HepG2 (cell line): Measurements from ENCODE around the gene MOAP1. TPM values are rescaled to one million over a fixed set of nuclear protein-coding genes. Genes with fewer than 3 reads are reported as not detected.

ENCODE experiments used
- ASH2L ChIP-seq: fragments of 300-600, 200-600 bp; sonication (generic); IDR thresholded peaks from 2 replicates; pipeline ENCODE4 v1.7.0; 2017; ENCODE audit warnings: low read depth, mild to moderate bottlenecking, moderate library complexity, mixed read lengths, low read length; ENCODE audit not compliant: insufficient read length
- CAMTA2 ChIP-seq: sonication (generic); formaldehyde crosslinking; IDR thresholded peaks from 2 replicates; pipeline ENCODE4 v1.4.0; 2020; ENCODE audit warnings: mild to moderate bottlenecking, missing genetic modification reagents, borderline replicate concordance
- DNMT3B ChIP-seq: conservative IDR thresholded peaks from 2 replicates; pipeline ENCODE4 v1.6.1; 2016; ENCODE audit warnings: missing biosample characterization, control low read depth
- ELF3 ChIP-seq: IDR thresholded peaks from 2 replicates; pipeline ENCODE4 v1.6.1; 2016; ENCODE audit warnings: missing genetic modification reagents, missing compliant biosample characterization
- GZF1 ChIP-seq: sonication (generic); formaldehyde crosslinking; IDR thresholded peaks from 2 replicates; pipeline ENCODE4 v1.5.1; 2020; ENCODE audit warnings: mild to moderate bottlenecking, missing genetic modification reagents
- KMT2B ChIP-seq: IDR thresholded peaks from 2 replicates; pipeline ENCODE4 v1.6.1; 2016; ENCODE audit warnings: missing genetic modification reagents, missing compliant biosample characterization
- NR0B2 ChIP-seq: sonication (generic); formaldehyde crosslinking; IDR thresholded peaks from 2 replicates; pipeline ENCODE4 v1.4.0; 2020; ENCODE audit warnings: mild to moderate bottlenecking, missing genetic modification reagents
- SP5 ChIP-seq: IDR thresholded peaks from 2 replicates; pipeline ENCODE4 v1.6.1; 2016; ENCODE audit warnings: low read depth, borderline replicate concordance
- TBP ChIP-seq: sonication (generic); formaldehyde crosslinking; IDR thresholded peaks from 2 replicates; pipeline ENCODE4 v1.5.0; 2020; ENCODE audit warnings: missing genetic modification reagents
- ZFP37 ChIP-seq: sonication (generic); formaldehyde crosslinking; IDR thresholded peaks from 2 replicates; pipeline ENCODE4 v1.4.0; 2020; ENCODE audit warnings: missing genetic modification reagents, borderline replicate concordance
- ZKSCAN1 ChIP-seq: fragments of 150-350 bp; IDR thresholded peaks from 2 replicates; pipeline ENCODE4 v1.6.1; 2014; ENCODE audit warnings: low read length
- ZNF292 ChIP-seq: sonication (generic); formaldehyde crosslinking; IDR thresholded peaks from 2 replicates; pipeline ENCODE4 v1.8.1; 2022; ENCODE audit warnings: mild to moderate bottlenecking, low read depth, missing genetic modification reagents, borderline replicate concordance
- ZNF331 ChIP-seq: sonication (generic); formaldehyde crosslinking; IDR thresholded peaks from 2 replicates; pipeline ENCODE4 v1.4.0; 2020; ENCODE audit warnings: missing genetic modification reagents
- ZNF350 ChIP-seq: sonication (generic); formaldehyde crosslinking; IDR thresholded peaks from 2 replicates; pipeline ENCODE4 v1.4.0; 2020; ENCODE audit warnings: mild to moderate bottlenecking, low read depth, missing genetic modification reagents, borderline replicate concordance
- ZNF552 ChIP-seq: sonication (generic); formaldehyde crosslinking; IDR thresholded peaks from 2 replicates; pipeline ENCODE4 v1.9.0; 2022; ENCODE audit warnings: missing genetic modification reagents, mild to moderate bottlenecking, borderline replicate concordance
- ZNF605 ChIP-seq: sonication (generic); formaldehyde crosslinking; IDR thresholded peaks from 2 replicates; pipeline ENCODE4 v1.8.0; 2022; ENCODE audit warnings: mild to moderate bottlenecking, missing genetic modification reagents
- ZNF616 ChIP-seq: sonication (generic); formaldehyde crosslinking; IDR thresholded peaks from 2 replicates; pipeline ENCODE4 v1.5.0; 2020; ENCODE audit warnings: low read depth, mild to moderate bottlenecking, missing genetic modification reagents
- ZNF652 ChIP-seq: IDR thresholded peaks from 2 replicates; pipeline ENCODE4 v1.6.1; 2016; ENCODE audit warnings: low read depth, borderline replicate concordance
- polyA plus RNA-seq, 8 experiments: library from polyadenylated mRNA; depleted of rRNA in 3 of 8; stranded (reverse) in 7 of 8; unstranded in 1 of 8; fragments of >200 nt; fragmentation: Illumina TruSeq in 4 of 8; extraction: Trizol in 4 of 8; gene quantifications; 2 replicates each; pipeline versions ENCODE4 v1.2.1 to v1.2.3, GENCODE V29; 2011 to 2016; ENCODE audit warnings: low read depth in 4 of 8, missing spikeins in 1 of 8, mixed read lengths in 1 of 8; ENCODE audit not compliant: insufficient read depth in 1 of 8
- total RNA-seq, 5 experiments: library from RNA; depleted of rRNA; stranded (reverse); fragments of >200 nt; fragmentation: Illumina TruSeq; extraction: Trizol; gene quantifications; 2 replicates each; pipeline ENCODE4 v1.2.3, GENCODE V29; 2016; ENCODE audit warnings: low read depth in 1 of 5
- TF ChIP-seq, protein P1 (sequence below): sonication (generic); formaldehyde crosslinking; IDR thresholded peaks from 2 replicates; pipeline ENCODE4 v1.4.0; 2020; ENCODE audit warnings: mild to moderate bottlenecking, missing genetic modification reagents, borderline replicate concordance
- TF ChIP-seq, protein P2 (sequence below): sonication (generic); formaldehyde crosslinking; IDR thresholded peaks from 2 replicates; pipeline ENCODE4 v1.5.0; 2020; ENCODE audit warnings: mild to moderate bottlenecking, missing genetic modification reagents, moderate library complexity

Gene MOAP1
- total and polyA plus RNA-seq, 2 of the 13 experiments (the other 11 are each of a cell fraction or from before 2014, with no cell fraction given) = 14.6 to 47.0 TPM

GRCh38 chr14:93206793-93207467, 22.2 kb upstream of the MOAP1 start, which contains the start of the genes GON7 and UBR7 (continued):
- TF ChIP-seq ZFP37 (peak; percentile 78; the same call in 1 of the 2 replicates), ELF3 (CRISPR knock-in tag) (peak; percentile 98), SP5 (peak; percentile 66), ZNF652 (CRISPR knock-in tag) (0 out of 2 replicates have a peak, but pooled peaks have one; percentile 1), ZNF331 (peak; percentile 41; the same call in 1 of the 2 replicates), CAMTA2 (CRISPR knock-in tag) (no peak), ZKSCAN1 (no peak), ASH2L (peak; percentile 75), ZNF350 (CRISPR knock-in tag) (peak; percentile 70; the same call in 1 of the 2 replicates), KMT2B (CRISPR knock-in tag) (peak; percentile 91), ZNF616 (CRISPR knock-in tag) (0 out of 2 replicates have a peak, but pooled peaks have one; percentile 13), NR0B2 (CRISPR knock-in tag) (peak; percentile 81; the same call in 1 of the 2 replicates), DNMT3B (CRISPR knock-in tag) (0 out of 2 replicates have a peak, but pooled peaks have one; percentile 9), ZNF552 (CRISPR knock-in tag) (0 out of 2 replicates have a peak, but pooled peaks have one; percentile 54), TBP (CRISPR knock-in tag) (no peak), ZNF605 (CRISPR knock-in tag) (peak; percentile 84), GZF1 (CRISPR knock-in tag) (peak; percentile 65; the same call in 1 of the 2 replicates), ZNF292 (CRISPR knock-in tag) (no peak; the same call in 1 of the 2 replicates)
- TF ChIP-seq, protein P1, sequence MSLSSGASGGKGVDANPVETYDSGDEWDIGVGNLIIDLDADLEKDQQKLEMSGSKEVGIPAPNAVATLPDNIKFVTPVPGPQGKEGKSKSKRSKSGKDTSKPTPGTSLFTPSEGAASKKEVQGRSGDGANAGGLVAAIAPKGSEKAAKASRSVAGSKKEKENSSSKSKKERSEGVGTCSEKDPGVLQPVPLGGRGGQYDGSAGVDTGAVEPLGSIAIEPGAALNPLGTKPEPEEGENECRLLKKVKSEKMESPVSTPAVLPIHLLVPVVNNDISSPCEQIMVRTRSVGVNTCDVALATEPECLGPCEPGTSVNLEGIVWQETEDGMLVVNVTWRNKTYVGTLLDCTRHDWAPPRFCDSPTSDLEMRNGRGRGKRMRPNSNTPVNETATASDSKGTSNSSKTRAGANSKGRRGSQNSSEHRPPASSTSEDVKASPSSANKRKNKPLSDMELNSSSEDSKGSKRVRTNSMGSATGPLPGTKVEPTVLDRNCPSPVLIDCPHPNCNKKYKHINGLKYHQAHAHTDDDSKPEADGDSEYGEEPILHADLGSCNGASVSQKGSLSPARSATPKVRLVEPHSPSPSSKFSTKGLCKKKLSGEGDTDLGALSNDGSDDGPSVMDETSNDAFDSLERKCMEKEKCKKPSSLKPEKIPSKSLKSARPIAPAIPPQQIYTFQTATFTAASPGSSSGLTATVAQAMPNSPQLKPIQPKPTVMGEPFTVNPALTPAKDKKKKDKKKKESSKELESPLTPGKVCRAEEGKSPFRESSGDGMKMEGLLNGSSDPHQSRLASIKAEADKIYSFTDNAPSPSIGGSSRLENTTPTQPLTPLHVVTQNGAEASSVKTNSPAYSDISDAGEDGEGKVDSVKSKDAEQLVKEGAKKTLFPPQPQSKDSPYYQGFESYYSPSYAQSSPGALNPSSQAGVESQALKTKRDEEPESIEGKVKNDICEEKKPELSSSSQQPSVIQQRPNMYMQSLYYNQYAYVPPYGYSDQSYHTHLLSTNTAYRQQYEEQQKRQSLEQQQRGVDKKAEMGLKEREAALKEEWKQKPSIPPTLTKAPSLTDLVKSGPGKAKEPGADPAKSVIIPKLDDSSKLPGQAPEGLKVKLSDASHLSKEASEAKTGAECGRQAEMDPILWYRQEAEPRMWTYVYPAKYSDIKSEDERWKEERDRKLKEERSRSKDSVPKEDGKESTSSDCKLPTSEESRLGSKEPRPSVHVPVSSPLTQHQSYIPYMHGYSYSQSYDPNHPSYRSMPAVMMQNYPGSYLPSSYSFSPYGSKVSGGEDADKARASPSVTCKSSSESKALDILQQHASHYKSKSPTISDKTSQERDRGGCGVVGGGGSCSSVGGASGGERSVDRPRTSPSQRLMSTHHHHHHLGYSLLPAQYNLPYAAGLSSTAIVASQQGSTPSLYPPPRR (CRISPR knock-in tag) = no peak; the same call in 1 of the 2 replicates
- TF ChIP-seq, protein P2, sequence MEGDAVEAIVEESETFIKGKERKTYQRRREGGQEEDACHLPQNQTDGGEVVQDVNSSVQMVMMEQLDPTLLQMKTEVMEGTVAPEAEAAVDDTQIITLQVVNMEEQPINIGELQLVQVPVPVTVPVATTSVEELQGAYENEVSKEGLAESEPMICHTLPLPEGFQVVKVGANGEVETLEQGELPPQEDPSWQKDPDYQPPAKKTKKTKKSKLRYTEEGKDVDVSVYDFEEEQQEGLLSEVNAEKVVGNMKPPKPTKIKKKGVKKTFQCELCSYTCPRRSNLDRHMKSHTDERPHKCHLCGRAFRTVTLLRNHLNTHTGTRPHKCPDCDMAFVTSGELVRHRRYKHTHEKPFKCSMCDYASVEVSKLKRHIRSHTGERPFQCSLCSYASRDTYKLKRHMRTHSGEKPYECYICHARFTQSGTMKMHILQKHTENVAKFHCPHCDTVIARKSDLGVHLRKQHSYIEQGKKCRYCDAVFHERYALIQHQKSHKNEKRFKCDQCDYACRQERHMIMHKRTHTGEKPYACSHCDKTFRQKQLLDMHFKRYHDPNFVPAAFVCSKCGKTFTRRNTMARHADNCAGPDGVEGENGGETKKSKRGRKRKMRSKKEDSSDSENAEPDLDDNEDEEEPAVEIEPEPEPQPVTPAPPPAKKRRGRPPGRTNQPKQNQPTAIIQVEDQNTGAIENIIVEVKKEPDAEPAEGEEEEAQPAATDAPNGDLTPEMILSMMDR = peak; percentile 74
